Chondrocyte (in vitro differentiated cells): ENCODE data around the gene BCL2L13. TPM values are rescaled to one million over a fixed set of nuclear protein-coding genes. Genes with fewer than 3 reads are reported as not detected.
A peak's percentile ranks its signal among the peaks of the same experiment; 100 is the strongest.

Experiments used
- DNase-seq: peaks from one replicate; pipeline ENCODE4 v3.0.0; 2021; ENCODE audit warnings: mixed read lengths, low spot score
- H3K27ac Mint-ChIP-seq: one replicate; pipeline ENCODE4 v1.8.0; 2021; ENCODE audit warnings: mild to moderate bottlenecking, moderate library complexity, mixed read lengths; ENCODE audit not compliant: unreplicated experiment
- H3K27me3 Mint-ChIP-seq: 2 replicates; pipeline ENCODE4 v1.8.0; 2021; ENCODE audit warnings: low read depth, mixed read lengths
- H3K36me3 Mint-ChIP-seq: 2 replicates; pipeline ENCODE4 v1.8.0; 2021; ENCODE audit warnings: low read depth, mixed read lengths
- H3K4me1 Mint-ChIP-seq: 2 replicates; pipeline ENCODE4 v1.8.0; 2021; ENCODE audit warnings: low read depth, mild to moderate bottlenecking, mixed read lengths
- H3K4me3 Mint-ChIP-seq: one replicate; pipeline ENCODE4 v1.8.0; 2021; ENCODE audit warnings: mild to moderate bottlenecking, moderate library complexity, mixed read lengths; ENCODE audit not compliant: unreplicated experiment
- H3K9me3 Mint-ChIP-seq: 2 replicates; pipeline ENCODE4 v1.8.0; 2021; ENCODE audit warnings: low read depth, mixed read lengths
- total RNA-seq: library from RNA; stranded (reverse); gene quantifications from 3 replicates; pipeline ENCODE4 v1.2.1, GENCODE V29; 2021
- TF ChIP-seq, protein P1 (sequence below): fragments of 200-600 bp; sonication (generic); IDR thresholded peaks from 2 replicates; pipeline ENCODE4 v1.5.0; 2021; ENCODE audit warnings: antibody characterized with exemption, mild to moderate bottlenecking, moderate library complexity

The BCL2L13 gene
- total RNA-seq, 1 donor from 2014 or later = 39.6 TPM

DNA sequence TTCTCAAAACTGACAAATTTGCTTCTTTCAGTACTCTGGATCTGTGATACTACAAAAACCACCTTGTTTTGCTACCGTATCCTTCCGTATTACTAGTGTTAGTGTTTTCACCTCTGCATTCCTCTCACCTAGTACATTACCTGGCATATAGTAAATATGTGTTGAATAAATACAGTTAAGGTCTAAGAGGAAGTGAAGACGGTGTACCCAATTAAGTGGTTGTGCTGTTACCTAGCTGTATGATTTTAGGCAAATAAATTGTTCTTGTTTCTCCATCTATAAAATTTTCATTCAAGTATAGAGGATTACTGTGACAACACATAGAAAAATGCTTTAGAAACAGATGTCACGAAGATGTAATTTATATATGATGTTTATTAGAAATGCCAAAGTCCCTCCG is 8.9 kb downstream of the BCL2L13 start:
- no peaks in the 10 kb centered on the region for H3K4me1 Mint-ChIP-seq
- H3K4me3 Mint-ChIP-seq = no peak overlapping the region
- no peaks in the 10 kb centered on the region for H3K36me3 Mint-ChIP-seq
- DNase-seq = no peak
- H3K27ac Mint-ChIP-seq = no peak overlapping the region
- TF ChIP-seq, protein P1, sequence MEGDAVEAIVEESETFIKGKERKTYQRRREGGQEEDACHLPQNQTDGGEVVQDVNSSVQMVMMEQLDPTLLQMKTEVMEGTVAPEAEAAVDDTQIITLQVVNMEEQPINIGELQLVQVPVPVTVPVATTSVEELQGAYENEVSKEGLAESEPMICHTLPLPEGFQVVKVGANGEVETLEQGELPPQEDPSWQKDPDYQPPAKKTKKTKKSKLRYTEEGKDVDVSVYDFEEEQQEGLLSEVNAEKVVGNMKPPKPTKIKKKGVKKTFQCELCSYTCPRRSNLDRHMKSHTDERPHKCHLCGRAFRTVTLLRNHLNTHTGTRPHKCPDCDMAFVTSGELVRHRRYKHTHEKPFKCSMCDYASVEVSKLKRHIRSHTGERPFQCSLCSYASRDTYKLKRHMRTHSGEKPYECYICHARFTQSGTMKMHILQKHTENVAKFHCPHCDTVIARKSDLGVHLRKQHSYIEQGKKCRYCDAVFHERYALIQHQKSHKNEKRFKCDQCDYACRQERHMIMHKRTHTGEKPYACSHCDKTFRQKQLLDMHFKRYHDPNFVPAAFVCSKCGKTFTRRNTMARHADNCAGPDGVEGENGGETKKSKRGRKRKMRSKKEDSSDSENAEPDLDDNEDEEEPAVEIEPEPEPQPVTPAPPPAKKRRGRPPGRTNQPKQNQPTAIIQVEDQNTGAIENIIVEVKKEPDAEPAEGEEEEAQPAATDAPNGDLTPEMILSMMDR = no peak
- H3K9me3 Mint-ChIP-seq = no peaks in the 10 kb centered on the region
- no peaks in the 10 kb centered on the region for H3K27me3 Mint-ChIP-seq

DNA sequence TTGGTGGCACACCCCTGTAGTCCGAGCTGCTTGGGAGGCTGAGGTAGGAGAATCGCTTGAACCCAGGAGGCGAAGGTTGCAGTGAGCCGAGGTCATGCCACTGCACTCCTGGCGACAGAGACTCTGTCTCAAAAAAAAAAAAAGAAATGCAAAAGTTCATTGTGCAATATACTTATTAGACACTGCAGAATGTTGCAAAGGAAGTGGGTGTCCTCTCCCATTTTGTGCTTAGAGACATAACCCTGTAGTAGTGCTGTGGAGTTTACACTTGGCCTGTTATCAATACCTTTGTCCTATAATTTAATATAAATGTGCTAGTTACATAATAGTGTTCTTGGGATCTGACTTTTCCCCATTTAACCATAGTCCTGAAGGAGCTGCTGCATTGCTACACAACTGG is 9.4 kb downstream of the BCL2L13 start:
- Mint-ChIP-seq H3K36me3 (peaks cover under 1% of the 10 kb centered on the region), H3K9me3 (no peaks in the 10 kb centered on the region), H3K27ac (peak overlapping the region; percentile 63), H3K27me3 (no peaks in the 10 kb centered on the region), H3K4me3 (no peak overlapping the region), H3K4me1 (no peaks in the 10 kb centered on the region)
- TF ChIP-seq, protein P1 = no peak
- no peak for DNase-seq

DNA sequence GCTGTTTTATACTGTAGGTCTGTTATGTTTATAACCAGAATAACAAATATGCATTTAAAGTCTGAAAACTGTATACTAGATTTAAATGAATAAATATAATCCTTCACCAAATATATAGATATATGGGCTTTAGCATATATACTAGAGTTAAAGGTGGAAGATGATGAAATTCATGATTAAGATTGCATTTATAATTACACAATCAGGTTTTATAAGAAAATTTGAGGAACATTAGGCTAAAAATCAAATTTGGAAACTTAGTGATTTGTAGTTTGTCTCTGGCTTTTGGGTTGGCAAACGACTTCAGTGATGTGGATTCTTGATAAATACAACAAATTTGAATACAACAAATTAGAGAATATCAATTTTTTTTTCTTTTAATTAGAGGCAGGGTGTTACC is 10.0 kb downstream of the BCL2L13 start:
- Mint-ChIP-seq H3K4me3 (no peak overlapping the region), H3K36me3 (peaks cover 3% of the 10 kb centered on the region)

DNA sequence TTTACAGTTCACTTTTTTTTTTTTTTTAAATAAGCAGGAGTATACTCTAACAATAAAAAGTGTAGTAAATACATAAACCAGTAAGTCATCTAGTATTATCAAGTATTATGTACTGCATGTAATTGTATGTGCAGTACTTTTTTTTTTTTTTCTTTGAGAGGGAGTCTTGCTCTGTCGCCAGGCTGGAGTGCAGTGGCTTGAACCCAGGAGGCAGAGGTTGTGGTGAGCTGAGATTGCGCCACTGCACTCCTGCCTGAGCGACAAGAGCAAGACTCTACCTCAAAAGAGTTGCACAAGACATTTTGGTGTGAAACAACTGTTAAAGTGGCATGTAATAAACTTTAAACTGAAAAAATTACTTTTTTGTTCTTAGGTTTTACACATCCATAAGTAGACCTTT is 16.7 kb downstream of the BCL2L13 start:
- peaks cover 6% of the 10 kb centered on the region for H3K36me3 Mint-ChIP-seq
- H3K4me3 Mint-ChIP-seq = no peak overlapping the region
- no peak for DNase-seq
- H3K4me1 Mint-ChIP-seq = no peaks in the 10 kb centered on the region
- TF ChIP-seq, protein P1 = no peak
- H3K9me3 Mint-ChIP-seq = no peaks in the 10 kb centered on the region
- no peak overlapping the region for H3K27ac Mint-ChIP-seq
- H3K27me3 Mint-ChIP-seq = no peaks in the 10 kb centered on the region

More for the DNA sequence above, 10.0 kb downstream of the BCL2L13 start:
- TF ChIP-seq, protein P1 = no peak
- Mint-ChIP-seq H3K27me3 (no peaks in the 10 kb centered on the region), H3K27ac (no peak overlapping the region), H3K4me1 (no peaks in the 10 kb centered on the region), H3K9me3 (no peaks in the 10 kb centered on the region)
- no peak for DNase-seq

DNA sequence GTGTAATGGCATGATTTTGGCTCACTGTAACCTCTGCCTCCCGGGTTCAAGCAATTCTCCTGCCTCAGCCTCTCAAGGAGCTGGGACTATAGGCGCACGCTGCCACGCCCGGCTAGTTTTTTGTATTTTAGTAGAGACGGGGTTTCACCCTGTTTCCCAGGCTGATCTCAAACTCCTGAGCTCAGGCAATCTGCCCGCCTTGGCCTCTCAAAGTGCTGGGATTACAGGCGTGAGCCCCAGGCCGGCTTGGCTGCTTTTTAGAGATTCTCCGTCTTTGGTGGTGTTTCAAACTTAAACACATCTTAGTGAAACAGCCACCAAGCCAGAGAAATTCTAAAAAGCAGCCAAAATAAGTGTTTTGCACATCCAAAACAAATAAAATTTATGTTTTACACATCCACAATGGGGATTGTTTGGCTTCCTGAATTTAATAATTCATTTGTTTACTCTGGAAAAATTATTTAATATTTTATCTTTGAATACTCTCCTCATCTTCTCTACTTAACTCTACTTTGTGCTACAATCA is 18.4 kb downstream of the BCL2L13 start:
- Mint-ChIP-seq H3K4me1 (no peaks in the 10 kb centered on the region), H3K4me3 (no peak overlapping the region), H3K9me3 (no peaks in the 10 kb centered on the region), H3K36me3 (peaks cover 9% of the 10 kb centered on the region), H3K27me3 (no peaks in the 10 kb centered on the region), H3K27ac (no peak overlapping the region)
- no peak for DNase-seq
- TF ChIP-seq, protein P1 = no peak
